Neural progenitor cell (in vitro differentiated cells): ENCODE measurements around the gene LTN1. TPM values are rescaled to one million over a fixed set of nuclear protein-coding genes. Genes with fewer than 3 reads are reported as not detected.

ENCODE experiments used
- DNase-seq: peaks from one replicate; pipeline ENCODE4 v3.0.0-alpha.2; 2016; ENCODE audit warnings: low spot score
- H2AFZ ChIP-seq: fragments of 200-600 bp; sonication (generic); replicated peaks from 2 replicates; pipeline ENCODE4 v1.6.1; 2016; ENCODE audit warnings: antibody characterized with exemption
- H3F3A ChIP-seq: fragments of 200-600 bp; sonication (generic); 2 replicates; pipeline ENCODE4 v1.6.1; 2016; ENCODE audit warnings: antibody characterized with exemption, low read depth
- H3K27ac ChIP-seq: fragments of 200-600 bp; sonication (generic); 2 replicates; pipeline ENCODE4 v1.5.1; 2016; ENCODE audit warnings: mild to moderate bottlenecking
- H3K27me3 ChIP-seq: fragments of 200-600 bp; sonication (generic); 2 replicates; pipeline ENCODE4 v1.6.1; 2016; ENCODE audit warnings: mild to moderate bottlenecking, moderate library complexity
- H3K36me3 ChIP-seq: fragments of 200-600 bp; sonication (generic); 2 replicates; pipeline ENCODE4 v1.5.1; 2016
- H3K4me1 ChIP-seq: fragments of 200-600 bp; sonication (generic); 2 replicates; pipeline ENCODE4 v1.6.1; 2016; ENCODE audit warnings: mixed run types
- H3K4me2 ChIP-seq: fragments of 200-600 bp; sonication (generic); 2 replicates; pipeline ENCODE4 v1.6.1; 2016
- H3K4me3 ChIP-seq: fragments of 200-600 bp; sonication (generic); 2 replicates; pipeline ENCODE4 v1.5.1; 2016
- H3K79me2 ChIP-seq: fragments of 200-600 bp; sonication (generic); 2 replicates; pipeline ENCODE4 v1.6.1; 2016; ENCODE audit warnings: low read depth
- H3K9ac ChIP-seq: fragments of 200-600 bp; sonication (generic); 2 replicates; pipeline ENCODE4 v1.6.1; 2016
- H3K9me3 ChIP-seq: fragments of 200-600 bp; sonication (generic); 2 replicates; pipeline ENCODE4 v1.5.1; 2016; ENCODE audit warnings: low read depth
- H4K20me1 ChIP-seq: fragments of 200-600 bp; sonication (generic); 2 replicates; pipeline ENCODE4 v1.6.1; 2016; ENCODE audit warnings: low read depth
- H3K27ac Mint-ChIP-seq: 3 replicates; pipeline ENCODE4 v1.8.0; 2021; ENCODE audit warnings: mixed read lengths
- H3K27me3 Mint-ChIP-seq: 2 replicates; pipeline ENCODE4 v1.8.0; 2022; ENCODE audit warnings: low read depth, mild to moderate bottlenecking, inconsistent platforms, moderate library complexity, mixed read lengths; ENCODE audit not compliant: insufficient read depth
- H3K36me3 Mint-ChIP-seq: 3 replicates; pipeline ENCODE4 v1.8.0; 2021; ENCODE audit warnings: mixed read lengths
- H3K4me1 Mint-ChIP-seq: 3 replicates; pipeline ENCODE4 v1.8.0; 2021; ENCODE audit warnings: mixed read lengths
- H3K4me3 Mint-ChIP-seq: 3 replicates; pipeline ENCODE4 v1.8.0; 2021; ENCODE audit warnings: mild to moderate bottlenecking, moderate library complexity, mixed read lengths
- H3K9me3 Mint-ChIP-seq: 3 replicates; pipeline ENCODE4 v1.8.0; 2020; ENCODE audit warnings: mixed read lengths
- CTCF ChIP-seq: fragments of 200-600 bp; sonication (generic); IDR thresholded peaks from 2 replicates; pipeline ENCODE4 v1.5.1; 2017; ENCODE audit warnings: antibody characterized with exemption, mild to moderate bottlenecking
- EZH2 ChIP-seq: fragments of 200-600 bp; sonication (generic); IDR thresholded peaks from 2 replicates; pipeline ENCODE4 v1.6.1; 2017; ENCODE audit warnings: antibody characterized with exemption, mild to moderate bottlenecking, moderate library complexity
- EZH2phosphoT487 ChIP-seq: fragments of 200-600 bp; sonication (generic); IDR thresholded peaks from 2 replicates; pipeline ENCODE4 v1.6.1; 2017; ENCODE audit warnings: antibody characterized with exemption
- total RNA-seq: library from RNA; depleted of rRNA; stranded (reverse); fragments of >200 nt; gene quantifications from 2 replicates; pipeline ENCODE4 v1.2.3, GENCODE V29; 2015; ENCODE audit warnings: low replicate concordance

Gene LTN1
- total RNA-seq, 1 donor from 2014 or later, result 37.3 TPM

GRCh38 chr21:28959367-28960099 is 33.1 kb downstream of the LTN1 start:
- no peaks in the 10 kb centered on the region for H3F3A ChIP-seq
- no peak overlapping the region for H3K27ac Mint-ChIP-seq
- H3K4me2 ChIP-seq, result no peak overlapping the region
- no peaks in the 10 kb centered on the region for H3K79me2 ChIP-seq
- DNase-seq, result no peak
- H3K36me3 Mint-ChIP-seq, result peaks cover 15% of the 10 kb centered on the region
- H3K9me3 ChIP-seq, result no peaks in the 10 kb centered on the region
- H3K9me3 Mint-ChIP-seq, result no peaks in the 10 kb centered on the region
- no peak overlapping the region for H3K4me3 ChIP-seq
- TF ChIP-seq EZH2phosphoT487, result no peak
- no peaks in the 10 kb centered on the region for H3K27me3 ChIP-seq
- H3K27ac ChIP-seq, result no peak overlapping the region
- no peaks in the 10 kb centered on the region for H3K4me1 Mint-ChIP-seq
- no peaks in the 10 kb centered on the region for H3K27me3 Mint-ChIP-seq
- no peaks in the 10 kb centered on the region for H3K36me3 ChIP-seq
- no peaks in the 10 kb centered on the region for H4K20me1 ChIP-seq
- no peak overlapping the region for H3K9ac ChIP-seq
- no peaks in the 10 kb centered on the region for H3K4me1 ChIP-seq
- H2AFZ ChIP-seq, result no peak overlapping the region
- no peak overlapping the region for H3K4me3 Mint-ChIP-seq

- no peaks in the 10 kb centered on the region for H3K9me3 Mint-ChIP-seq
These were observed 39.4 kb downstream of the LTN1 start for GRCh38 chr21:28953247-28953646.

GRCh38 chr21:28952686-28953085 is 40.0 kb downstream of the LTN1 start:
- no peaks in the 10 kb centered on the region for H3K4me1 Mint-ChIP-seq
- no peak overlapping the region for H2AFZ ChIP-seq
- TF ChIP-seq CTCF, result no peak
- no peak for TF ChIP-seq EZH2phosphoT487
- TF ChIP-seq EZH2, result no peak
- no peak overlapping the region for H3K4me2 ChIP-seq
- H3F3A ChIP-seq, result no peaks in the 10 kb centered on the region
- H3K27ac ChIP-seq, result no peak overlapping the region
- no peak overlapping the region for H3K27ac Mint-ChIP-seq
- H3K36me3 Mint-ChIP-seq, result peaks cover 11% of the 10 kb centered on the region
- no peak overlapping the region for H3K4me3 ChIP-seq
- no peak for DNase-seq
- peaks cover 2% of the 10 kb centered on the region for H3K27me3 Mint-ChIP-seq
- no peaks in the 10 kb centered on the region for H4K20me1 ChIP-seq
- H3K27me3 ChIP-seq, result no peaks in the 10 kb centered on the region
- H3K79me2 ChIP-seq, result no peaks in the 10 kb centered on the region
- H3K9me3 Mint-ChIP-seq, result no peaks in the 10 kb centered on the region
- H3K4me3 Mint-ChIP-seq, result no peak overlapping the region
- no peak overlapping the region for H3K9ac ChIP-seq
- H3K9me3 ChIP-seq, result no peaks in the 10 kb centered on the region
- no peaks in the 10 kb centered on the region for H3K4me1 ChIP-seq
- H3K36me3 ChIP-seq, result peaks cover 3% of the 10 kb centered on the region

More at GRCh38 chr21:28953247-28953646, 39.4 kb downstream of the LTN1 start:
- Histone ChIP-seq H3F3A (no peaks in the 10 kb centered on the region), H3K9ac (no peak overlapping the region), H3K4me3 (no peak overlapping the region), H3K9me3 (no peaks in the 10 kb centered on the region), H3K4me1 (no peaks in the 10 kb centered on the region), H3K27me3 (no peaks in the 10 kb centered on the region), H3K27ac (no peak overlapping the region), H4K20me1 (no peaks in the 10 kb centered on the region), H3K36me3 (peaks cover 3% of the 10 kb centered on the region), H3K79me2 (no peaks in the 10 kb centered on the region), H2AFZ (no peak overlapping the region), H3K4me2 (no peak overlapping the region)
- Mint-ChIP-seq H3K27me3 (peaks cover 2% of the 10 kb centered on the region), H3K4me1 (no peaks in the 10 kb centered on the region), H3K4me3 (no peak overlapping the region), H3K27ac (no peak overlapping the region), H3K36me3 (peaks cover 12% of the 10 kb centered on the region)
- TF ChIP-seq EZH2phosphoT487 (no peak), CTCF (no peak), EZH2 (no peak)
- DNase-seq, result no peak

- Mint-ChIP-seq H3K9me3 (no peaks in the 10 kb centered on the region), H3K4me1 (no peaks in the 10 kb centered on the region), H3K36me3 (peaks cover 6% of the 10 kb centered on the region), H3K27ac (no peak overlapping the region), H3K27me3 (peaks cover 2% of the 10 kb centered on the region), H3K4me3 (no peak overlapping the region)
- Histone ChIP-seq H3K36me3 (peaks cover 15% of the 10 kb centered on the region), H3F3A (no peaks in the 10 kb centered on the region), H3K4me2 (no peak overlapping the region), H2AFZ (no peak overlapping the region), H3K27me3 (no peaks in the 10 kb centered on the region), H3K4me3 (no peak overlapping the region), H3K79me2 (no peaks in the 10 kb centered on the region), H3K4me1 (no peaks in the 10 kb centered on the region), H3K27ac (no peak overlapping the region), H4K20me1 (no peaks in the 10 kb centered on the region), H3K9ac (no peak overlapping the region), H3K9me3 (no peaks in the 10 kb centered on the region)
- no peak for DNase-seq
- TF ChIP-seq EZH2phosphoT487 (no peak), CTCF (no peak), EZH2 (no peak)
These were observed 43.4 kb downstream of the LTN1 start for GRCh38 chr21:28949318-28949717.
